NK-92 (cell line): ENCODE results near the gene SNTA1.
"Not testable (repeated sequence)": the region's sequence is repeated elsewhere in the genome, so short reads cannot be mapped to it uniquely, and the experiment has no call there.

Experiments
- DNase-seq: peaks from one replicate; lab custom pipeline; 2025; ENCODE audit not compliant: unreplicated experiment; lab: John Stamatoyannopoulos, UW

The SNTA1 gene

GRCh38 chr20:33443512-33444239 is at the start of gene SNTA1:
TSS of gene SNTA1 (minus strand) at chr20:33443763. CDS start at chr20:33443620, 143 bp downstream.
- no peak for DNase-seq

- no peak for DNase-seq
Measured at GRCh38 chr20:33490934-33491656, 47.5 kb upstream of the SNTA1 start.

- no peak for DNase-seq
Measured at GRCh38 chr20:33490023-33490933, 46.7 kb upstream of the SNTA1 start, which contains the start of gene CBFA2T2. TSS of gene CBFA2T2 (plus strand) at chr20:33490096. CDS start at chr20:33490268, 172 bp downstream.

GRCh38 chr20:33489495-33490022 is 46.0 kb upstream of the SNTA1 start:
- peak; percentile 92 for DNase-seq

- DNase-seq = not testable (repeated sequence)
Measured at GRCh38 chr20:33488661-33489494, 45.3 kb upstream of the SNTA1 start.

- DNase-seq = no peak
Measured at GRCh38 chr20:33488201-33488600, 44.6 kb upstream of the SNTA1 start.

- DNase-seq = not testable (repeated sequence)
Measured at GRCh38 chr20:33483186-33483585, 39.6 kb upstream of the SNTA1 start.

- DNase-seq = no peak
Measured at GRCh38 chr20:33482581-33482980, 39.0 kb upstream of the SNTA1 start.

GRCh38 chr20:33481431-33481941 is 37.9 kb upstream of the SNTA1 start:
- no peak for DNase-seq

GRCh38 chr20:33480048-33480447 is 36.5 kb upstream of the SNTA1 start:
- no peak for DNase-seq

GRCh38 chr20:33477386-33478234 is 34.0 kb upstream of the SNTA1 start:
- DNase-seq = no peak

- no peak for DNase-seq
Measured at GRCh38 chr20:33475381-33476152, 32.0 kb upstream of the SNTA1 start.

- DNase-seq = no peak
Measured at GRCh38 chr20:33474963-33475362, 31.4 kb upstream of the SNTA1 start.

GRCh38 chr20:33474097-33474873 is 30.7 kb upstream of the SNTA1 start:
- DNase-seq = no peak

- no peak for DNase-seq
Measured at GRCh38 chr20:33472868-33473435, 29.4 kb upstream of the SNTA1 start.

GRCh38 chr20:33470866-33471265 is 27.3 kb upstream of the SNTA1 start:
- no peak for DNase-seq

GRCh38 chr20:33470457-33470856 is 26.9 kb upstream of the SNTA1 start:
- no peak for DNase-seq
